Loucy (cell line): ENCODE measurements around the gene GPRIN1.

Source experiments
- H2AFZ ChIP-seq: fragments of 200-600 bp; sonication (generic); 2 replicates; pipeline ENCODE4 v1.6.0; 2016; ENCODE audit warnings: antibody characterized with exemption, mild to moderate bottlenecking, low read length, moderate library complexity
- H3F3A ChIP-seq: fragments of 200-600 bp; 2 replicates; pipeline ENCODE4 v1.6.0; 2016; ENCODE audit warnings: antibody characterized with exemption, low read depth, mild to moderate bottlenecking
- H3K27me3 ChIP-seq: fragments of 200-600 bp; sonication (generic); 2 replicates; pipeline ENCODE4 v1.6.1; 2014; ENCODE audit warnings: low read length, mild to moderate bottlenecking; ENCODE audit not compliant: insufficient read depth, poor library complexity, severe bottlenecking
- H3K36me3 ChIP-seq: fragments of 200-600 bp; sonication (generic); 2 replicates; pipeline ENCODE4 v1.6.1; 2016; ENCODE audit warnings: low read length; ENCODE audit not compliant: insufficient read depth
- H3K4me1 ChIP-seq: fragments of 200-600 bp; sonication (generic); 2 replicates; pipeline ENCODE4 v1.5.1; 2014; ENCODE audit warnings: low read length, mild to moderate bottlenecking; ENCODE audit not compliant: insufficient read depth, poor library complexity, severe bottlenecking
- H3K4me2 ChIP-seq: fragments of 200-600 bp; sonication (generic); 2 replicates; pipeline ENCODE4 v1.6.0; 2014; ENCODE audit warnings: antibody characterized with exemption, low read length, low read depth, mild to moderate bottlenecking; ENCODE audit not compliant: poor library complexity, severe bottlenecking
- H3K4me3 ChIP-seq: fragments of 200-600 bp; sonication (generic); 2 replicates; pipeline ENCODE4 v1.5.1; 2014; ENCODE audit warnings: low read length, mild to moderate bottlenecking, mixed read lengths; ENCODE audit not compliant: poor library complexity, severe bottlenecking
- H3K79me2 ChIP-seq: fragments of 200-600 bp; sonication (generic); 2 replicates; pipeline ENCODE4 v1.6.1; 2014; ENCODE audit warnings: low read length; ENCODE audit not compliant: insufficient read depth
- H3K9ac ChIP-seq: fragments of 200-600 bp; sonication (generic); 2 replicates; pipeline ENCODE4 v1.6.0; 2014; ENCODE audit warnings: mild to moderate bottlenecking, low read depth, low read length, moderate library complexity; ENCODE audit not compliant: poor library complexity, severe bottlenecking
- H3K9me2 ChIP-seq: fragments of 200-600 bp; sonication (generic); replicated peaks from 2 replicates; pipeline ENCODE4 v1.6.1; 2016; ENCODE audit warnings: low read depth, low read length, mixed read lengths
- H3K9me3 ChIP-seq: fragments of 200-600 bp; sonication (generic); 2 replicates; pipeline ENCODE4 v1.6.1; 2014; ENCODE audit warnings: mild to moderate bottlenecking, antibody characterized with exemption, low read length, low read depth; ENCODE audit not compliant: insufficient read depth
- H4K20me1 ChIP-seq: fragments of 200-600 bp; sonication (generic); 2 replicates; pipeline ENCODE4 v1.6.0; 2014; ENCODE audit warnings: antibody characterized with exemption, low read length, mild to moderate bottlenecking; ENCODE audit not compliant: insufficient read depth, poor library complexity, severe bottlenecking
- EZH2phosphoT487 ChIP-seq: fragments of 200-600 bp; IDR thresholded peaks from 2 replicates; pipeline ENCODE4 v1.6.1; 2018; ENCODE audit warnings: antibody characterized with exemption, mild to moderate bottlenecking, moderate library complexity, borderline replicate concordance
- TF ChIP-seq, protein P1 (sequence below): fragments of 200-600 bp; sonication (generic); conservative IDR thresholded peaks from 2 replicates; pipeline ENCODE4 v1.5.1; 2014; ENCODE audit warnings: mild to moderate bottlenecking, antibody characterized with exemption, low read length

The GPRIN1 gene

GRCh38 chr5:176579323-176579722 is 30.6 kb downstream of the GPRIN1 start:
- Histone ChIP-seq H3K9me2 (no peaks in the 10 kb centered on the region), H3F3A (no peaks in the 10 kb centered on the region), H3K4me2 (no peak overlapping the region), H3K27me3 (no peaks in the 10 kb centered on the region), H3K9ac (no peak overlapping the region), H3K36me3 (no peaks in the 10 kb centered on the region), H2AFZ (no peak overlapping the region), H3K4me3 (no peak overlapping the region), H3K79me2 (no peaks in the 10 kb centered on the region), H3K4me1 (no peaks in the 10 kb centered on the region), H3K9me3 (no peaks in the 10 kb centered on the region), H4K20me1 (no peaks in the 10 kb centered on the region)
- TF ChIP-seq EZH2phosphoT487, result no peak
- TF ChIP-seq, protein P1, sequence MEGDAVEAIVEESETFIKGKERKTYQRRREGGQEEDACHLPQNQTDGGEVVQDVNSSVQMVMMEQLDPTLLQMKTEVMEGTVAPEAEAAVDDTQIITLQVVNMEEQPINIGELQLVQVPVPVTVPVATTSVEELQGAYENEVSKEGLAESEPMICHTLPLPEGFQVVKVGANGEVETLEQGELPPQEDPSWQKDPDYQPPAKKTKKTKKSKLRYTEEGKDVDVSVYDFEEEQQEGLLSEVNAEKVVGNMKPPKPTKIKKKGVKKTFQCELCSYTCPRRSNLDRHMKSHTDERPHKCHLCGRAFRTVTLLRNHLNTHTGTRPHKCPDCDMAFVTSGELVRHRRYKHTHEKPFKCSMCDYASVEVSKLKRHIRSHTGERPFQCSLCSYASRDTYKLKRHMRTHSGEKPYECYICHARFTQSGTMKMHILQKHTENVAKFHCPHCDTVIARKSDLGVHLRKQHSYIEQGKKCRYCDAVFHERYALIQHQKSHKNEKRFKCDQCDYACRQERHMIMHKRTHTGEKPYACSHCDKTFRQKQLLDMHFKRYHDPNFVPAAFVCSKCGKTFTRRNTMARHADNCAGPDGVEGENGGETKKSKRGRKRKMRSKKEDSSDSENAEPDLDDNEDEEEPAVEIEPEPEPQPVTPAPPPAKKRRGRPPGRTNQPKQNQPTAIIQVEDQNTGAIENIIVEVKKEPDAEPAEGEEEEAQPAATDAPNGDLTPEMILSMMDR, result no peak

DNA sequence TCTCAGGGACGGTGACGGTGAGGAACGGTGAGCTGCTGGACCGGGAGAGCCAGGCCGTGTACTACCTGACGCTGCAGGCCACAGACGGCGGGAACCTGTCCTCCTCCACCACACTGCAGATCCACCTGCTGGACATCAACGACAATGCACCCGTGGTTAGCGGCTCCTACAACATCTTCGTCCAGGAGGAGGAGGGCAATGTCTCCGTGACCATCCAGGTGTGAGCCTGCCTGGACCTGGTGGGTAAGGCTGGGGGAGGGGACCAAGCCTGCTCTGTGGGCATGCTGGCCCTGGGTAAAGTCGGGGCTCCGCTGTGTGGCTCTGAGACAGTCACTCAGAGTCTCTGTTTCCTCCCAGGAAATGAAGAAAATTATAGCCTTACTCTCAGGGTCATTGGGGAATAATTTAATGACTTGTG is 31.6 kb downstream of the GPRIN1 start:
- Histone ChIP-seq H3K79me2 (no peaks in the 10 kb centered on the region), H3K27me3 (no peaks in the 10 kb centered on the region), H3K4me3 (no peak overlapping the region), H3K9ac (no peak overlapping the region), H2AFZ (no peak overlapping the region), H3K36me3 (no peaks in the 10 kb centered on the region), H3K4me1 (no peaks in the 10 kb centered on the region), H3F3A (no peaks in the 10 kb centered on the region), H4K20me1 (no peaks in the 10 kb centered on the region), H3K4me2 (no peak overlapping the region), H3K9me2 (no peaks in the 10 kb centered on the region), H3K9me3 (no peaks in the 10 kb centered on the region)
- TF ChIP-seq EZH2phosphoT487, result no peak
- TF ChIP-seq, protein P1, result peak; percentile 44

- Histone ChIP-seq H3K4me3 (no peak overlapping the region), H3K27me3 (no peaks in the 10 kb centered on the region), H3K9ac (no peak overlapping the region), H3K79me2 (no peaks in the 10 kb centered on the region), H3K4me1 (no peaks in the 10 kb centered on the region), H3F3A (no peaks in the 10 kb centered on the region), H3K9me3 (no peaks in the 10 kb centered on the region), H4K20me1 (no peaks in the 10 kb centered on the region), H2AFZ (no peak overlapping the region), H3K36me3 (no peaks in the 10 kb centered on the region), H3K4me2 (no peak overlapping the region), H3K9me2 (no peaks in the 10 kb centered on the region)
- TF ChIP-seq, protein P1, result no peak
- TF ChIP-seq EZH2phosphoT487, result no peak
These were observed 32.4 kb downstream of the GPRIN1 start for GRCh38 chr5:176577312-176578176.
